HG02642 (cell line): ENCODE data around the gene EVI5L.
"Not testable (repeated sequence)": the region's sequence is repeated elsewhere in the genome, so short reads cannot be mapped to it uniquely, and the experiment has no call there.

Experiments used
- ATAC-seq: cut with Tn5 transposase; IDR thresholded peaks from one replicate; pipeline ENCODE4 v1.9.1; 2021; ENCODE audit warnings: mild to moderate bottlenecking; ENCODE audit not compliant: unreplicated experiment, poor library complexity

EVI5L gene

DNA sequence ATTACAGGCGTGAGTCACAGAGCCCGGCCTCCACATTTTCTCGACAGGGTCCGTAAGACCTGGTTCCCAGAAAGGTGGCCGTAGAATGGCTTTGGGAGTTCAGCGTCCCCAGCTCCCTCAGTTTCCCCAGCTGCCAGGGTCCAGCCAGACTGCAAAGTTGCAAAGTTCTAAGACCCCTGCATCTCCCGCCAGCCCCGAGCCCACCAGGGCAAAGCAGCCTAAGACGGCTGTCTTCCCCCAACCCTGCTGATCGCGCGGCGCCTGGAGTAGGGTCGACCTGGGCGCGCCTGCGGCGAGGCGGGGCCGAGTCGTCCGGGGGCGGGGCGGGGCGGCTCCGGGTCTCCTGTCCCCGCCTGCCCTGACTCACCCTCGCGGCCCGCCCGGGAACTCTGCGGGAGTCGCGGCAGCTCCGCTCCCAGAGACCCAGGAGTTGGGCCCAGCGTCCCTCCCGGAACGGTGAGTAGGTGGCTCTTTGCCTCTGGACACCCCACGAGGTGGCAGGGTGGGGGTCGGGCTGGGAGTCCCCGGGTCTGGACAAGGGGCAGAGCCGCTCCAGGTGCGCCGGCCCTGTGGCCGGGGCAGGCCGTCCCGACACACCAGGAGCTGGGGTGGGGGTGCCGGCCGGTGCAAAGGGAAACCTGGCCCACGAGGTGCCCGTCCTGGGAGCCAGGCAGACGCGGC is 58.3 kb downstream of the EVI5L start, which contains the start of gene LRRC8E:
Gene LRRC8E, plus strand, starts transcription at position 366 of the 681 bp plus-strand sequence. CDS start 7,094 bp downstream, outside the sequence.
- ATAC-seq, result no peak

DNA sequence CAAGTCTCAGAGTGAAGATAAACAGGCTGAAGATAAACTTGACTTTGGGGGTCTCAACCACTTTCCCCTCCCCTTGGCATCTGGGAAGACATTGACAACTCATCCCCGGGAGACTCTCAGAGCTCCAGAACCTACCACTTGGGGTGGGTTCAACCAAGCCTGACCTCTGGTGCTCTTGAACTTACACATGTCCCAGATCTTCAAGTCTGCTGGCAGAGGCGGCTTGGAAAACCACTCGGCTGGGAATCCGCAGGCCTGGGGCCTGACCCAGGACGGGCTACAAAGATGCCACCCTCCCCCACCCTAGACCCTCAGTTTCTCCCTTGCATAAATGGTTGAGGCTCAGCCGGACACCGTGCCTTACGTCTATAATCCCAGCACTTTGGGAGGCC is 58.8 kb downstream of the EVI5L start:
- ATAC-seq, result no peak

DNA sequence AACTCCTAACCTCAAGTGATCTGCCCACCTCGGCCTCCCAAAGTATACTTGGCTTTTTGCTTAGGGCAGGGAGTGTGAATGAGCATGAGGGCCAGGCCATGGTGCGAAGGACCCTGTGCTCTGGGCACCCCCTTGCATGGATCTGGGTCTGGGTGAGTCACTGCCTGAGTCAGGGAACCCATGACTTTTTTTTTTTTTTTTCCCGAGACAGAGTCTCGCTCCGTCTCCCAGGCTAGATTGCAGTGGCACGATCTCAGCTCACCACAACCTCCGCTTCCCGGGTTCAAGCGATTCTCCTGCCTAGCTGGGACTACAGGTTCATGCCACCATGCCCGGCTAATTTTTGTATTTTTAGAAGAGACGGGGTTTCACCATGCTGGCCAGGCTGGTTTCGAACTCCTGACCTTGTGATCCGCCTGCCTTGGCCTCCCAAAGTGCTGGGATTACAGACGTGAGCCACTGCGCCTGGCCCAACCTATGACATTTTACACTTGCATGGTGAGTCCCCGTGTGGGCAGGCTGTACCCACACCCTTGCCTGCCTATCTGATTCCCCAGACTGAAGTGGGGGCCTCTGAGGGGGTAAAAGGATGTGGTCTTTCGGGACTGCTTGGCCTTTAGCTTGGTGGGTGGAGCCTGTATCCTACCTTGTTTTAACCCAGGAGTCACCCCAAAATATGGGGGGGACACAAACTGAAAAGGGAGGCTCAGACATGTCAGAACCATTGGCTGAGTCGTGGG is 63.5 kb downstream of the EVI5L start:
- ATAC-seq, result not testable (repeated sequence)

DNA sequence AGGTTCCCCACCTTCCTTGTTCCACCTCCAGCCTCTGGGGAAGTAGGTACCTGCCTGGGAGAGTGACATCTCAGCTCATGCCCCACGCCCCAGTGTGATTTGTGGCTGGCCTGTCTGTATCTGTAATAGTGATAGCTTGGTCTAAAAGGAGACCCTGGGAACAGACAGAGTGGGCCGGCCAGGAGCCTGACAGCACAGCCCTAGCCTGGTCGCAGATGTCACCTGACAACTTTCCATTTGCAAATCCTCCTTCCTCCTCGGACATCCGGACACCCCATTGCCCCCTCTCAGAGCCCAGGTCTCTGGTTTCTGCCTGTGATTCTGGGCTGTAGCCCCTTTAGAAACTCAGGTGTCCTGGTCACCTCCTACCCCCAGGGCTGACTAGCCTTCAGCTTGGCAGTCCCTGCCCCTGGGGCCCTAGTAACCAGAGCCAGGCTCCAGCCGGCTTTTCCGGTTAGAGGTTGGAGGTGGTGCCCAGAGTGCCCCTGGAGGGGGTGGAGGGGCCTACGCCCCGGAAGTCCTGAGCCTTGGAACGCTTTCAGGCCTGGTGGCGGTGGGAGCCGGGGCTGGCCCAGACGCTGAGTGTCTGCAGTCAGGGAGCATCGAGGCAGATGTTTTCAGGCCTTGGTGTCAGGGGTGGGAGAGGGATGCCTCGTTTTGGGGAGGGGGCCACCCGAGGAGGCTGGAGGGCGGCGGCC is 64.7 kb downstream of the EVI5L start:
- no peak for ATAC-seq

DNA sequence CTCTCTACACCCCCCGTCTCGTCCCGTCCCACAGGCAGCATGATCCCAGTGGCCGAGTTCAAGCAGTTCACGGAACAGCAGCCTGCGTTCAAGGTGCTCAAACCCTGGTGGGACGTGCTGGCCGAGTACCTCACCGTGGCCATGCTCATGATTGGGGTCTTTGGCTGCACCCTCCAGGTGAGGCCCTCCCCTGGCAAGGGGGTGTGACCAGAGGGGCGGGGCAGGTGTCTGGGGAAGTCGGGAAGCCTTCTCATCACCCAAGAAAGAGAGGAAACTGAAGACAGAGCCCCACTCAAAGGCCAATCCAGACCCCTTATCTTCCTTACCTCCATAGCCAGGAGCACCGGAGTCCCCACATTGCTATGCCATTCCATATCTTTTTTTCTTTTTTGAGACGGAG is 65.5 kb downstream of the EVI5L start:
- no peak for ATAC-seq

DNA sequence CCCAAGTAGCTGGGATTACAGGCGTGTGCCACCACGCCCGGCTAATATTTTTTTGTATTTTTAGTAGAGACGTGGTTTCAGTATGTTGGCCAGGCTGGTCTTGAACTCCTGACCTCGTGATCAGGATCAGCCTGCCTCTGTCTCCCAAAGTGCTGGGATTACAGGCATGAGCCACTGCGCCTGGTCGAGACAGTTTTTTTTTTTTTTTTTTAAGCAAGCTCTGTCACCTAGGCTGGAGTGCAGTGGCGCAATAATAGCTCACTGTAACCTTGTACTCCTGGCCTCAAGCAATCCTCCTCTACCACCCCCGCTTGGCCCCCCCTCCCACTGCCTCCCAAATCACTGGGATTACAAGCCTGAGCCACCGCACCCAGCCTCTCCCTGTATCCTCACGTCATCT is 67.3 kb downstream of the EVI5L start:
- no peak for ATAC-seq

DNA sequence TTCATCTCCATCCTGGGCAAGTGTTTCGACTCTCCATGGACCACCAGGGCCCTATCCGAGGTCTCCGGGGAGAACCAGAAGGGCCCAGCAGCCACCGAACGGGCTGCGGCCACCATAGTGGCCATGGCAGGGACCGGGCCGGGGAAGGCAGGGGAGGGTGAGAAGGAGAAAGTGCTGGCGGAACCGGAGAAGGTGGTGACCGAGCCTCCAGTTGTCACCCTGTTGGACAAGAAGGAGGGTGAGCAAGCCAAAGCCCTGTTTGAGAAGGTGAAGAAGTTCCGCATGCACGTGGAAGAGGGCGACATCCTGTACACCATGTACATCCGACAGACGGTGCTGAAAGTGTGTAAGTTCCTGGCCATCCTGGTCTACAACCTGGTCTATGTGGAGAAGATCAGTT is 68.9 kb downstream of the EVI5L start:
- ATAC-seq, result no peak

DNA sequence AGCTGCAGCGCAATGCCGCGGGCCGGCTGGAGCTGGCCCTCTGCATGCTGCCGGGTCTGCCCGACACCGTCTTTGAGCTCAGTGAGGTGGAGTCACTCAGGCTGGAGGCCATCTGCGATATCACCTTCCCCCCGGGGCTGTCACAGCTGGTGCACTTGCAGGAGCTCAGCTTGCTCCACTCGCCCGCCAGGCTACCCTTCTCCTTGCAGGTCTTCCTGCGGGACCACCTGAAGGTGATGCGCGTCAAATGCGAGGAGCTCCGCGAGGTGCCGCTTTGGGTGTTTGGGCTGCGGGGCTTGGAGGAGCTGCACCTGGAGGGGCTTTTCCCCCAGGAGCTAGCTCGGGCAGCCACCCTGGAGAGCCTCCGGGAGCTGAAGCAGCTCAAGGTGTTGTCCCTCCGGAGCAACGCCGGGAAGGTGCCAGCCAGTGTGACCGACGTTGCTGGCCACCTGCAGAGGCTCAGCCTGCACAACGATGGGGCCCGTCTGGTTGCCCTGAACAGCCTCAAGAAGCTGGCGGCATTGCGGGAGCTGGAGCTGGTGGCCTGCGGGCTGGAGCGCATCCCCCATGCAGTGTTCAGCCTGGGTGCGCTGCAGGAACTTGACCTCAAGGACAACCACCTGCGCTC is 69.8 kb downstream of the EVI5L start:
- no peak for ATAC-seq

DNA sequence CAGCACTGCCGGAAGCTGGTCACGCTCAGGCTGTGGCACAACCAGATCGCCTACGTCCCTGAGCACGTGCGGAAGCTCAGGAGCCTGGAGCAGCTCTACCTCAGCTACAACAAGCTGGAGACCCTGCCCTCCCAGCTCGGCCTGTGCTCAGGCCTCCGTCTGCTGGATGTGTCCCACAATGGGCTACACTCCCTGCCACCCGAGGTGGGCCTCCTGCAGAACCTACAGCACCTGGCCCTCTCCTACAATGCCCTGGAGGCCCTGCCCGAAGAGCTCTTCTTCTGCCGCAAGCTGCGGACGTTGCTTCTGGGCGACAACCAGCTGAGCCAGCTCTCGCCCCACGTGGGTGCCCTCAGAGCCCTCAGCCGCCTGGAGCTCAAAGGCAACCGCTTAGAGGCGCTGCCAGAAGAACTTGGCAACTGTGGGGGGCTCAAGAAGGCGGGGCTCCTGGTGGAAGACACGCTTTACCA is 70.4 kb downstream of the EVI5L start:
- ATAC-seq, result no peak

DNA sequence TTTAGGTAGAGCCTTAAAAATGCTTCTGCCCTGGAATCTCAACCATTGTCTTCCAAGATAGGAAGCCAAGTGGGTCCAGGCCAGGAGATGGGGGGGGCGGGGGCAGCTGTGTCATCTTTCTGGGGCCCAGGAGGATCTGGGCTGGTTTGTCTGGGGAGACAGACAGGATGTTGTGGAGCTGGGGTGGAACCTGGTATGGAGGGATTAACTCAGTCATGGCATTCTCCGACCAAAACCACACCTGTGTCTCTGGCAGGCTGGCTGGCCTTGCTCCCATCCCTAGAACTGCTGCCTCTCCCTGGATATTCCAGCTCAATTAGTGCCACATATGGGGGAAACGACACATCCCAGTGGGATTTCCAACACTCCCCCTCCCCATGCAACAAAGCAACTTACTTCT is 70.9 kb downstream of the EVI5L start:
- ATAC-seq, result no peak

DNA sequence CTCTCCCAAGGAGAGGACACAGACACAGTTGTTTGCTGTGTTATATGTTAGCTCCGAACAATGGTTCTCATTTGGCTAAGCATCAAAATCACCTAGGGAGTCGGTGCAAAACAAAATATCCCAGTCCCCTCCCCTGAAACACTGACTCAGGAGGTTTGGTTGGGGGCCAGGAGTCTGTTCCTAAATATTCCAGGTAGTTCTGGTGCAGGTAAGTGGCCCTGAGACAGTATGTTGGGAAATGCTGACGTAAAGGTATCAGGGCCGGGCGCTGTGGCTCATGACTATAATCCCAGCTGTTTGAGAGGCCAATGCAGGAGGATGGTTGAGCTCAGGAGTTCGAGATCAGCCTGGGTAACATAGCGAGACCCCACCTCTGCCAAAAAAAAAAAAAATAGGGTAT is 71.3 kb downstream of the EVI5L start:
- no peak for ATAC-seq

DNA sequence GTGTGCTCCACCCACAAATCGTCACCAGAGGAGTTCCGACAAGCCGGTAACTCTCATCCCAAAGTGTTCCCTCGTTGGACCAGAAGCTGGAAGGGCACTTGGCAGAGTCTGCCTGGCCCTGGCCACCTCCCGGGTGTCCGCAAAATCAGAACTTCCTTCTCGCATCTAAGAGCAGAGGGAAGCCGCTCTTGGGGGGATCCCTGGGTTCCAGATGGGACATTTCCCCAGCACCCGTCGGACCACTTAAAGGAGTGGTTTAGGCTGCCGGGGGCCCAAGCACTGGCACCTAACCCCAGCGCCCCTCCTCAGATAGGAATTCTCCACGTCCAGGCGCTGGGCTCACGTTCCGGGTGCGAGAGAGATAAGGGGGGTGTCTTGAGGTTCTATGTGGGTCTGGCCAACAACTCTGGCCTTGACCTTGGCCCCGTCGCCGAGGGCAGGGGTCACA is 72.8 kb downstream of the EVI5L start:
- ATAC-seq, result no peak

DNA sequence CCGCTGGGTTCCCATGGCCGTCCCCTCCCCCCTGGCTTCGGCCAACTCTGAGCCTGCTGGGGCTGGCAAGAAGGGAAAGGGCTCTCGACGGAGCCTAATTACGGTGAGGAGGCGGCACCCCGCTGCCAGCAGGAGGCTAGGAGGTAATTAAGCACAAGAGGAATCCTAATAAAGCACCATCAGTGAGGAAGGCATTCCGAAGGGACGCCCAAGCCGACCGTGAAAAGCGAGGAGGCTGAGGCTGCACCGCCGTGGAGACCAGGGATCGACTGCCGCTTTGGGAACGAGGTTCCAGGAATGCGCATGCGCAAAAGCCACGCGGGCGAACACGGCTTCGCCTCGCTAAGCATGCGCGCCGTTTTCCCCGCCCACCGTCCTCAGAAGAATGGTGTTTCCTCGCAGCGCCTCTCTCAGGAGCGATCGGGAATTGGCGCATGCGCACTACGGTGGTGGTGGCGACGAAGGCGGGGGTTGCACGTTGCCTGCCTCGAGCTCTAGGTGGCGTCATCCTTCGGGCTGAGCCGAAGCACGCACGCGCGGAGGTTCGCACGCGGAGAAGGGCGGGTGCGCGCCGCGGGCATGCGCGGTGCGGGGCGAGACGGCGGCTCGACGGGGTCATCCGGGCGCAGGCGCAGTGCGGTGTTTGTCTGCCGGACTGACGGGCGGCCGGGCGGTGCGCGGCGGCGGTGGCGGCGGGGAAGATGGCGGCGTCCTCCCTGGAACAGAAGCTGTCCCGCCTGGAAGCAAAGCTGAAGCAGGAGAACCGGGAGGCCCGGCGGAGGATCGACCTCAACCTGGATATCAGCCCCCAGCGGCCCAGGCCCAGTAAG is 73.4 kb downstream of the EVI5L start, which contains the start of gene MAP2K7:
Gene MAP2K7, plus strand, starts transcription at position 634 of the 830 bp plus-strand sequence. Its CDS starts 68 bp downstream, at position 702.
- peak; percentile 90 for ATAC-seq

DNA sequence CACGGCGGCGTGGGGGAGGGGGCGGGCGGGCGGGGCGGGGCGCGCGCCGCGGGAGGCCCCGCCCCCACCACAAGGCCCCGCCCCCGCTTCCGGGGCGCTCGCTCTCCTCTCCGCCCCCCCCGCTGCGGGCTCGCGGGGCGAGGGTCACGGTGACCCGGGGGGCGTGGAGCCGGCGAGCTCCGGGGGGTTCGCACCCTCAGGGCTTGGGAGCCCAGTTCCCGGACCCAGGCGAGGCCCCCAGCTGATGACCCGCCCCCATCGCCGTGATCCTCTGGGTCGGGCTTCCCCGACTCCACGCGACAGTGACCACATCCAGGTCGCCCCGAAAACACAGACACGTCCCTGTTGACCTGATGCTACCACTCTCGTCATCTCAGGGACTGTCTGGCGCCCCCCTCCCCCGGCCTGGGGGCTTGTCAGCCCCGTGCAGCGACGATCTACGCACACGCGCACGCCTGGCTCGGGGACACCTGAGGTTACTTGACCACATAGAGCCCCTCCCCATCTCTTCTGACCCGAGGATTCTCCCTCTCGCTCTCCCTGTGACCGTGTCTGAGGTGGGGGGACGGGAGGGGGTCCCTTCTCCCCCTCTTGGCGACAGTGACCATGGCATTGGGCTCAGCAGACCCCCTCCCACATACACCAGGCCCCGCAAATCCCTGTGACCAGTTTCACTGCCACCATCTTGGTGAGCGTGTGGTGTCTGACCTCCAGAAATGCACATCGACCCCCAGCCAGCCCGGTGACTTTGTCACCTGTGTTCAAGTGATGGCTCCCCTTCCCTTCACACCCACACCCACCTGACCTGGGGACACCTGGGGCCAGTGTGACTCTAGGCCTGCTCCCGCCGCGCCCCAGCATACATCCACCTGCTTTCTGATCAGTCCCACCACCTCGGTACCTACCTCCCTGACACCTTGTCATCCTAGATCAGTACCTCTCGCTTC is 74.3 kb downstream of the EVI5L start:
- ATAC-seq, result peak; percentile 41

DNA sequence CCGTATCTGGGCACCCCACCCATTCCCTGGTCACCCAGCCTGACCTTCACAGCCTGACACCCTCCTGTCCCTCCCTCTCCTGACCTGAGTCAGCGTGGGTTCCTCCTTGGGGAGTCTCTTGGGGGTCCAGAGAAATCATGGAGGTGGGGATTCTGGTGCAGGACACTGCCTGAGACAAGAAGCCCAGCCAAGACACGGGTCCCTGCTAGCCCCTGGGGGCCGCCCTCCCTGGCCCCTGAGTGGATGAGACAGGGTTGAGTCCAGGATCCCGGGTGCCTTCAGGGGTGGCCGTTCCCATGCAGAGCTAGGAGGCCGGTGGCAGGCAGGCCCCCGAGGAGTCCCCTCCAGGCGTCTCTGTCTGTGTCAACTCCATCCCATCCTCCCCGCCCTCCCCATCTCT is 75.2 kb downstream of the EVI5L start:
- no peak for ATAC-seq

DNA sequence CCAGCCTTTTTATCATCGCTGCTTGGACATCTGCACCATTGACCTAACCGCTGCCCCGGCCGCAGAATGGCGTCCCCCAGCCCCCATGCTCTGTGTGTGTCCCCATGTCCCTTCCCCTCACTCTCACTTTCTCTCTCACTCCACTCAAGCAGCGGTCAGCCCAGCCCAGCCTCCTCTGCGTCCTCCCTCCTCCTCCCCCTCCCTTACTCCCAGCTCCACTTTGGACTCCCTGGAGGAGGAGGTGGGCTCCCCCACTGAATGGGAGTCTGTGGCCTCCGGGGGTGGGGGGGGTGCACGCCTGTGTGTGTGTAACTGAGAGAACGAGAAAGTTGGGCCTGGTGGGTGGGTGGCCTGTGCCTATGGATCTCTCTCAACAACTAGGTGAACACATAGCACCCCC is 75.8 kb downstream of the EVI5L start:
- ATAC-seq, result no peak

DNA sequence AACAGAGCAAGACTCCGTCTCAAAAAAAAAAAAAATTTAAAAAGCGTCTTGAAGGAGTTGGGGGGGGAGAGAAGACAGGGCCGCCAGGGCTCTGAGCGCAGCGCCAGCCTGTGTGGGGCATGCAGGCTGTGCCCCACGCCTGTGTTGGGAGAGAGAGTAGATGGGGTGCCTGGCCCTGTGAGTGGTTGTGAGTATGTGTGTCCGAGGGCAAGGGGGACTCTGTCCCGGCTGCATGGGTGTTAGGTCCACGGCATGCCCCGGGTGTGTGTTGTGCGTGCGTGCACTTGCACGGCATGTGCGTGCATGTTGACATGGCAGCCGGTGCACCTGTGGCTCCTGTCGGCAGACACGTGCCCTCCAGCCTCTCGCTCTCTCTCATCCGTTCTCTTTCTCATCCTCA is 77.1 kb downstream of the EVI5L start:
- ATAC-seq, result no peak

DNA sequence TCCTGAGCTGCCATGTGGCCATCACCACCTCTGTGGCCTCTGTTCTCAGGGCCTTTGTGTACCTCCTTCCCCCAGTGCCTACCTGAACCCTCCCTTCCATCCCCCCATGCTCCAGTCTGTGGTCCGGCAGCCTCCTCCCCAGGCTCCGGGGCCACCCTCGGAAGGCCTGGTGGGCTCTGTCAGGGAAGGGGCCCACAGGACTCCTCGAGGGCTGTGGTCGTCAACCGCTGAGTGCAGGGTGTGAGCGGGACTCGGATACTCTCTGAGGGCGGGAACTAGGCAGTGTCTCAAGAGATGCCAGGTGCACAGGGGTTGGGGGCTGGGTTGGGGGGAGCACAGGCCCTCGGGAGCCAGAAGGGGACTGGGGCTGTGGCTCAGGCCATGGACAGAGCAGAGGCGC is 77.5 kb downstream of the EVI5L start:
- no peak for ATAC-seq
